Measurements from ENCODE around the gene KRT34.
A peak's percentile ranks its signal among the peaks of the same experiment; 100 is the strongest.

Gene KRT34

GRCh38 chr17:41345992-41346391, 36.1 kb downstream of the KRT34 start:
- no peak overlapping the region for H3K9ac ChIP-seq (ENCODE audit: low read length)
- H3K4me1 ChIP-seq (ENCODE audit: low read length): peaks cover 3% of the 10 kb centered on the region
- no peaks in the 10 kb centered on the region for H3K36me3 ChIP-seq (replicated peaks; ENCODE audit: low read depth, low read length)
- H4K20me1 ChIP-seq (ENCODE audit: insufficient read depth, low read length): no peaks in the 10 kb centered on the region
- TF ChIP-seq, protein P1, sequence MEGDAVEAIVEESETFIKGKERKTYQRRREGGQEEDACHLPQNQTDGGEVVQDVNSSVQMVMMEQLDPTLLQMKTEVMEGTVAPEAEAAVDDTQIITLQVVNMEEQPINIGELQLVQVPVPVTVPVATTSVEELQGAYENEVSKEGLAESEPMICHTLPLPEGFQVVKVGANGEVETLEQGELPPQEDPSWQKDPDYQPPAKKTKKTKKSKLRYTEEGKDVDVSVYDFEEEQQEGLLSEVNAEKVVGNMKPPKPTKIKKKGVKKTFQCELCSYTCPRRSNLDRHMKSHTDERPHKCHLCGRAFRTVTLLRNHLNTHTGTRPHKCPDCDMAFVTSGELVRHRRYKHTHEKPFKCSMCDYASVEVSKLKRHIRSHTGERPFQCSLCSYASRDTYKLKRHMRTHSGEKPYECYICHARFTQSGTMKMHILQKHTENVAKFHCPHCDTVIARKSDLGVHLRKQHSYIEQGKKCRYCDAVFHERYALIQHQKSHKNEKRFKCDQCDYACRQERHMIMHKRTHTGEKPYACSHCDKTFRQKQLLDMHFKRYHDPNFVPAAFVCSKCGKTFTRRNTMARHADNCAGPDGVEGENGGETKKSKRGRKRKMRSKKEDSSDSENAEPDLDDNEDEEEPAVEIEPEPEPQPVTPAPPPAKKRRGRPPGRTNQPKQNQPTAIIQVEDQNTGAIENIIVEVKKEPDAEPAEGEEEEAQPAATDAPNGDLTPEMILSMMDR (IDR thresholded peaks at IDR 0.05; ENCODE audit: low read depth, low read length): no peak
- TF ChIP-seq EZH2phosphoT487 (IDR thresholded peaks at IDR 0.05; ENCODE audit: low read depth): no peak
- no peak overlapping the region for H3K27ac ChIP-seq (ENCODE audit: low read length)
- H3K27me3 ChIP-seq (ENCODE audit: low read depth, low read length): no peaks in the 10 kb centered on the region
- H3K79me2 ChIP-seq (ENCODE audit: low read length): no peaks in the 10 kb centered on the region
- H3K4me3 ChIP-seq (ENCODE audit: low read length): no peak overlapping the region
- peaks cover 4% of the 10 kb centered on the region for H3K9me3 ChIP-seq (ENCODE audit: insufficient read depth, low read length)
- H3K4me2 ChIP-seq (ENCODE audit: low read length): no peak overlapping the region
- H2AFZ ChIP-seq (ENCODE audit: low read depth, low read length): no peak overlapping the region

DNA sequence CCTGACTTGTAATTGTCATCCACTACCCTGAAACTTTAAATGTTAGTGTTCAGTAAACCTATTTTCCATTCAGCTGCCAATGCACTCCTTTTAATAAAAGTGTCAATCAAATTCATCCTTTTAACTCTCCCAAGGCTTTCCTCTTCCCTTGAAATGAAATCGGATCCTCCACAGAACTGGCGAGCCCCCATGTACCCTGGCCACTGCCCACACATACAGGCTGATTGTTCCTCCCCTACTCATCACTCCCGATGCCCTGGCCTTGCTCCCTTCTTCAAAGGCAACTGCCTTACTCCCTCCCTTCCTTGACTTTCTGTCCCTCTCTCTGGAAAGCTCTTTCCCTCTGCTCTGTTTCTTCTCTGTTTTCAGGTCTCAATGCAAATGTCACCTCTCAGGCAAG, 39.1 kb downstream of the KRT34 start:
- peaks cover 4% of the 10 kb centered on the region for H3K9me3 ChIP-seq (ENCODE audit: insufficient read depth, low read length)
- H3K79me2 ChIP-seq (ENCODE audit: low read length): no peaks in the 10 kb centered on the region
- H3K4me3 ChIP-seq (ENCODE audit: low read length): no peak overlapping the region
- no peak overlapping the region for H2AFZ ChIP-seq (ENCODE audit: low read depth, low read length)
- H3K9ac ChIP-seq (ENCODE audit: low read length): no peak overlapping the region
- no peak overlapping the region for H3K27ac ChIP-seq (ENCODE audit: low read length)
- no peaks in the 10 kb centered on the region for H3K27me3 ChIP-seq (ENCODE audit: low read depth, low read length)
- no peak overlapping the region for H3K4me2 ChIP-seq (ENCODE audit: low read length)
- no peak for TF ChIP-seq EZH2phosphoT487 (IDR thresholded peaks at IDR 0.05; ENCODE audit: low read depth)
- TF ChIP-seq, protein P1 (IDR thresholded peaks at IDR 0.05; ENCODE audit: low read depth, low read length): no peak
- H3K36me3 ChIP-seq (replicated peaks; ENCODE audit: low read depth, low read length): no peaks in the 10 kb centered on the region
- H4K20me1 ChIP-seq (ENCODE audit: insufficient read depth, low read length): no peaks in the 10 kb centered on the region
- peaks cover 31% of the 10 kb centered on the region for H3K4me1 ChIP-seq (ENCODE audit: low read length)

DNA sequence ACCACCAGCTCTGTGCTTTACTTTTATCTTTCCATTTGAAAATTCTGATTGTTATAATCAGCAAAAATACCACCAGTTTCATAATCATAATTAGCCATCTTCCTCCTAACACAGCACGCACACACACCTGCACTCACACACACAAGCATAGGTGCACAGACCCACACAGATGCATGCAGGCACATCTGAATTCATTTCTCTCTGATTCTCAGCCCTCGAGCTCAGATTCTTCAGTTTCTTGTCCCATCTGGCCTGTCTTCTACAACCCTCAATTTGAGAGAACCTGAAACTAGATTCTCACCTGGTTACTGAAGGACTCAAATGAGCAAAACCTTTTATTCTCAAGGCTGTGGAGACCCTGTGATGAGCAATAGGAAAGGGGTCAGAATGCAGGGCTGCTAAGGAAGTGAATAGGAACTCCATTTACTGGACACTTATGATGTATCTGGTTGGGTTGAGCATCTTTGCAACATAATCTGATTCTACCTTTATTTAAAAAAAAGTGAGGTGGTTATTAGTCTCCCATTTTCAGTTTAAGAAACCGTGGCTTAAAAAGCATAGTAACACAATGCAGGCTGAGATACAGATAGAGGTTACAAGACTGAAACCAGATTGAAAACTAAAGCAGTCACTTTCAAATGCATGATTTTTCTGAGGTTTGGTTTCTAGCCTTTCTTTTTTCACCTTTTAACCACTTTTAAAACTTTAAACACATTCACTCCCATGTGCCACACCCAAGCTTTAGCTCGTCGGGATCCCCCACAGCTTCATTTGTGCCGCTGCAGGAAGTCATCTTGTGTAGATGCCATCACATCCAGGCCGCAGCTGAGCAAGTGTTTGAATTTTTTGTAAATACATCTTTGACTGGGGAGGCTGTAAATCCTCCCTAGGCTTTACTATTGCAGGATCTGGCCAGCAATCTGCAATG, 40.9 kb downstream of the KRT34 start:
- no peak overlapping the region for H2AFZ ChIP-seq (ENCODE audit: low read depth, low read length)
- no peaks in the 10 kb centered on the region for H4K20me1 ChIP-seq (ENCODE audit: insufficient read depth, low read length)
- no peak for TF ChIP-seq EZH2phosphoT487 (IDR thresholded peaks at IDR 0.05; ENCODE audit: low read depth)
- TF ChIP-seq, protein P1 (IDR thresholded peaks at IDR 0.05; ENCODE audit: low read depth, low read length): no peak
- peaks cover 31% of the 10 kb centered on the region for H3K4me1 ChIP-seq (ENCODE audit: low read length)
- H3K36me3 ChIP-seq (replicated peaks; ENCODE audit: low read depth, low read length): no peaks in the 10 kb centered on the region
- H3K4me3 ChIP-seq (ENCODE audit: low read length): no peak overlapping the region
- H3K27me3 ChIP-seq (ENCODE audit: low read depth, low read length): no peaks in the 10 kb centered on the region
- H3K9ac ChIP-seq (ENCODE audit: low read length): no peak overlapping the region
- peak overlapping the region; percentile 50 for H3K4me2 ChIP-seq (ENCODE audit: low read length)
- peaks cover 4% of the 10 kb centered on the region for H3K9me3 ChIP-seq (ENCODE audit: insufficient read depth, low read length)
- no peaks in the 10 kb centered on the region for H3K79me2 ChIP-seq (ENCODE audit: low read length)
- H3K27ac ChIP-seq (ENCODE audit: low read length): no peak overlapping the region

DNA sequence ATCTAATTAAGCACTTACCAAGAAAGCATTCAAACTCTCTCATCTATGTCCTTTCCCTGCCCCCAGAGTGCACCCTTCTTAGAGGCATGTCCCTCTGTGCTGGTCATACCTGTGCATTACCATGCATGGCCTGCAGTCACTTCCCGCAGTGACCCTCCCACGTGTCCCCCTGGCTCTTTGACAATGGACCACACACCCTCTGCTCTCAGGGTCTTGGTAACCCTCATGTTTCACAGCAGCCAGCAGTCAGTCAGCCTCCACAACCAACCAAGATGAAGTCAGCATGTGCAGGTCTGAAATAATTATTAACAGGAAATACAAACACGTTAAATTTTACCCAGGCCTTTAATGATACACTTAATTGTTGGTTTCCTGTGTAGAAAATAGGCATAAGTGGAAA, 41.6 kb downstream of the KRT34 start:
- H4K20me1 ChIP-seq (ENCODE audit: insufficient read depth, low read length): no peaks in the 10 kb centered on the region
- TF ChIP-seq, protein P1 (IDR thresholded peaks at IDR 0.05; ENCODE audit: low read depth, low read length): no peak
- TF ChIP-seq EZH2phosphoT487 (IDR thresholded peaks at IDR 0.05; ENCODE audit: low read depth): no peak
- peaks cover 32% of the 10 kb centered on the region for H3K4me1 ChIP-seq (ENCODE audit: low read length)
- H3K4me3 ChIP-seq (ENCODE audit: low read length): peak overlapping the region; percentile 29
- H3K27me3 ChIP-seq (ENCODE audit: low read depth, low read length): no peaks in the 10 kb centered on the region
- H3K9me3 ChIP-seq (ENCODE audit: insufficient read depth, low read length): peaks cover 4% of the 10 kb centered on the region
- no peak overlapping the region for H3K9ac ChIP-seq (ENCODE audit: low read length)
- H3K4me2 ChIP-seq (ENCODE audit: low read length): peak overlapping the region; percentile 50
- peak overlapping the region; percentile 14; the same call in 1 of the 2 replicates for H3K27ac ChIP-seq (ENCODE audit: low read length)
- no peak overlapping the region for H2AFZ ChIP-seq (ENCODE audit: low read depth, low read length)
- no peaks in the 10 kb centered on the region for H3K79me2 ChIP-seq (ENCODE audit: low read length)
- no peaks in the 10 kb centered on the region for H3K36me3 ChIP-seq (replicated peaks; ENCODE audit: low read depth, low read length)
